Neuronal stem cell (in vitro differentiated cells): ENCODE results near the gene PNMA6F.

Experiments used
- DNase-seq: peaks from one replicate; pipeline ENCODE4 v3.0.0-alpha.2; 2013; ENCODE audit warnings: low spot score
- H2AFZ ChIP-seq: one replicate; pipeline ENCODE4 v1.6.1; 2013; ENCODE audit warnings: mild to moderate bottlenecking, low read length, inconsistent platforms
- H2AK5ac ChIP-seq: 2 replicates; pipeline ENCODE4 v1.6.1; 2013; ENCODE audit warnings: low read depth, mild to moderate bottlenecking, inconsistent platforms, low read length, moderate library complexity, mixed read lengths
- H2BK120ac ChIP-seq: 2 replicates; pipeline ENCODE4 v1.6.1; 2013; ENCODE audit warnings: low read depth, mild to moderate bottlenecking, inconsistent platforms, low read length, moderate library complexity, mixed read lengths
- H2BK12ac ChIP-seq: one replicate; pipeline ENCODE4 v1.6.1; 2013; ENCODE audit warnings: low read length, inconsistent platforms
- H2BK15ac ChIP-seq: 2 replicates; pipeline ENCODE4 v1.6.1; 2013; ENCODE audit warnings: mild to moderate bottlenecking, low read length, inconsistent platforms, mixed read lengths
- H2BK5ac ChIP-seq: one replicate; pipeline ENCODE4 v1.6.1; 2013; ENCODE audit warnings: inconsistent platforms, mild to moderate bottlenecking, low read length, moderate library complexity
- H3K14ac ChIP-seq: one replicate; pipeline ENCODE4 v1.6.1; 2013; ENCODE audit warnings: low read length, inconsistent platforms
- H3K18ac ChIP-seq: 2 replicates; pipeline ENCODE4 v1.6.1; 2013; ENCODE audit warnings: low read length, inconsistent platforms
- H3K23ac ChIP-seq: 2 replicates; pipeline ENCODE4 v1.6.1; 2013; ENCODE audit warnings: low read depth, mild to moderate bottlenecking, mixed read lengths, low read length, inconsistent platforms; ENCODE audit not compliant: poor library complexity
- H3K27ac ChIP-seq: replicated peaks from 3 replicates; pipeline ENCODE4 v1.5.1; 2013; ENCODE audit warnings: low read length, inconsistent platforms
- H3K27me3 ChIP-seq, 3 experiments: 2 replicates each; pipeline ENCODE4 v1.6.1; 2013; ENCODE audit warnings: low read length in 3 of 3, mild to moderate bottlenecking in 2 of 3, inconsistent platforms in 1 of 3, low read depth in 1 of 3, mixed read lengths in 1 of 3, moderate library complexity in 1 of 3; ENCODE audit not compliant: control insufficient read depth in 3 of 3, insufficient read depth in 3 of 3
- H3K36me3 ChIP-seq, 2 donors: replicated peaks in 1 of 2; 2 replicates each; pipeline ENCODE4 v1.6.1; 2013; ENCODE audit warnings: low read length in 2 of 2; ENCODE audit not compliant: control insufficient read depth in 2 of 2, insufficient read depth in 2 of 2
- H3K4ac ChIP-seq: 2 replicates; pipeline ENCODE4 v1.6.1; 2013; ENCODE audit warnings: inconsistent platforms, mild to moderate bottlenecking, low read length, moderate library complexity
- H3K4me1 ChIP-seq, 2 donors: 1 replicate in 1 of 2; 2 replicates in 1 of 2; pipeline ENCODE4 v1.6.1; 2013; ENCODE audit warnings: low read length in 2 of 2, low read depth in 1 of 2; ENCODE audit not compliant: control insufficient read depth in 2 of 2, insufficient read depth in 1 of 2
- H3K4me2 ChIP-seq: one replicate; pipeline ENCODE4 v1.6.1; 2013; ENCODE audit warnings: mild to moderate bottlenecking, low read length, inconsistent platforms; ENCODE audit not compliant: insufficient read depth, poor library complexity, severe bottlenecking
- H3K4me3 ChIP-seq, 2 donors: 2 replicates each; pipeline ENCODE4 v1.5.1; 2013; ENCODE audit warnings: low read length in 2 of 2, mild to moderate bottlenecking in 2 of 2, inconsistent platforms in 1 of 2, moderate library complexity in 1 of 2
- H3K79me1 ChIP-seq: one replicate; pipeline ENCODE4 v1.6.1; 2013; ENCODE audit warnings: low read depth, mild to moderate bottlenecking, inconsistent platforms, low read length, moderate library complexity
- H3K9ac ChIP-seq: one replicate; pipeline ENCODE4 v1.6.1; 2013; ENCODE audit warnings: mild to moderate bottlenecking, low read depth, low read length, inconsistent platforms; ENCODE audit not compliant: poor library complexity
- H3K9me3 ChIP-seq, 2 donors: replicated peaks in 1 of 2; 2 replicates each; pipeline versions ENCODE3 to v1.6.1; 2013; ENCODE audit warnings: low read length in 2 of 2, mild to moderate bottlenecking in 2 of 2, inconsistent platforms in 1 of 2, low read depth in 1 of 2, mixed read lengths in 1 of 2, moderate library complexity in 1 of 2; ENCODE audit not compliant: control insufficient read depth in 2 of 2, insufficient read depth in 1 of 2
- H4K8ac ChIP-seq: one replicate; pipeline ENCODE4 v1.6.1; 2013; ENCODE audit warnings: low read depth, mild to moderate bottlenecking, inconsistent platforms, low read length, moderate library complexity
- H4K91ac ChIP-seq: one replicate; pipeline ENCODE4 v1.6.1; 2013; ENCODE audit warnings: low read length, low read depth, mild to moderate bottlenecking, inconsistent platforms; ENCODE audit not compliant: poor library complexity
- WGBS, 2 donors: extraction: QIAGEN DNeasy Blood & Tissue Kit; methylation state at CpG; one replicate each; pipeline ENCODE4 v1.1.7; 2013; ENCODE audit warnings: missing lambda C conversion rate in 2 of 2, mixed read lengths in 1 of 2; ENCODE audit not compliant: insufficient read length in 2 of 2, insufficient replicate concordance in 1 of 2; ENCODE audit errors: extremely low coverage in 2 of 2; 5-methylcytosine and 5-hydroxymethylcytosine counted together

Gene PNMA6F

GRCh38 chrX:153336988-153337387 is 15.4 kb upstream of the PNMA6F start:
- H3K27ac ChIP-seq: no peak overlapping the region
- no peak overlapping the region for H3K4me3 ChIP-seq
- H3K27me3 ChIP-seq: peaks cover 0 to 7% (median 0%) of the 10 kb centered on the region in 3 experiments
- H4K8ac ChIP-seq: no peak overlapping the region
- no peaks in the 10 kb centered on the region for H3K4me1 ChIP-seq
- H3K23ac ChIP-seq: no peak overlapping the region
- no peak overlapping the region for H3K18ac ChIP-seq
- H3K14ac ChIP-seq: no peak overlapping the region
- no peak overlapping the region for H3K9ac ChIP-seq
- no peak overlapping the region for H4K91ac ChIP-seq
- no CpG with 5 or more reads among the region's 5 CpGs for WGBS, 2 donors
- H2BK120ac ChIP-seq: no peak overlapping the region
- no peak overlapping the region for H2AFZ ChIP-seq
- H3K79me1 ChIP-seq: peaks cover 2% of the 10 kb centered on the region
- H2BK5ac ChIP-seq: no peak overlapping the region
- no peak overlapping the region for H3K4me2 ChIP-seq
- DNase-seq: no peak
- H2AK5ac ChIP-seq: no peak overlapping the region
- H2BK15ac ChIP-seq: no peak overlapping the region
- H3K4ac ChIP-seq: no peak overlapping the region
- H2BK12ac ChIP-seq: no peak overlapping the region
- no peaks in the 10 kb centered on the region for H3K9me3 ChIP-seq
- peaks cover 0 to 48% of the 10 kb centered on the region in 2 donors for H3K36me3 ChIP-seq

DNA sequence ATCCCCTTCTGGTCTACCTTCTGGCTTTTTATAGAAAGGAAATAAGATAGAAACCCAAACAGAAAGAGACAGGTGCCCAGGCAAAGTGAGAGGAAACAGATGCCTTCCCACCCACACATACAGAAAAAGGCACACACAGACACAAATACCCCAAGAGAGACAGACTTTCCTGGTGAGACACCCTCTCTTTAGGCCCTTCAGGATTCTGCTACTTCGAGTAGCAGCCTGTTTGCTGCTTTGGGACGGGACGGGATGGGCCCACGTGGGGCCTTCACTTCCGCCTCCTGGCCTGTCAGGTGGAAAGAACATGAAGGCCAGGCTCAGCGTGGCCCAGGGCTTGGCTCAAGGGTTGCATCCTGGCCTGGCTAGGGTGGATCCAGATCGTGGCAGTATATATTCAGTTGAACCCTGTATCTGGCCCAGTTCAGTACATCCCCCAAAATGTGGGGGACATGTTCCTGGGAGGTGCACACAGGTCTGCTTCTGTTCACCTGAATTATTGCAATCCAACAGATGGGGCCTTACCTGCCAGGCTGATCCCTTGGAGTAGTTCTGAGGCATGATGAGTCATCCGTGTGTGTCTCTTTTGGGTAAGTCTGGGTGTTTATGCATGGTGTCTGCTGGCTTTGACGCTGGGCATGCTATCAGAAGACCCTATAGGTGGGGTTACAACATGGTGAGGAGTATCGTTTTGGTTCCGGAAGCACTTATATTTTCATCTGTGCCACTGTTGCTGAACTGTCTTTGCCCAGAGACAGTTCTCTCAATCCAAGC is 14.7 kb upstream of the PNMA6F start:
- no peak overlapping the region for H3K18ac ChIP-seq
- no peak overlapping the region for H3K27ac ChIP-seq
- H3K4ac ChIP-seq: no peak overlapping the region
- H3K4me3 ChIP-seq: no peak overlapping the region
- H4K91ac ChIP-seq: no peak overlapping the region
- peaks cover 0 to 45% of the 10 kb centered on the region in 2 donors for H3K36me3 ChIP-seq
- H3K23ac ChIP-seq: no peak overlapping the region
- H3K4me2 ChIP-seq: no peak overlapping the region
- no CpG with 5 or more reads among the region's 11 CpGs for WGBS, 2 donors
- no peaks in the 10 kb centered on the region for H3K4me1 ChIP-seq
- H2BK12ac ChIP-seq: no peak overlapping the region
- no peak overlapping the region for H4K8ac ChIP-seq
- H2BK120ac ChIP-seq: no peak overlapping the region
- H2AFZ ChIP-seq: no peak overlapping the region
- H3K9me3 ChIP-seq: no peaks in the 10 kb centered on the region
- no peak overlapping the region for H2BK5ac ChIP-seq
- H3K27me3 ChIP-seq: peaks cover 0 to 7% (median 0%) of the 10 kb centered on the region in 3 experiments
- H3K14ac ChIP-seq: no peak overlapping the region
- no peak overlapping the region for H3K9ac ChIP-seq
- no peak for DNase-seq
- H3K79me1 ChIP-seq: peaks cover 2% of the 10 kb centered on the region
- no peak overlapping the region for H2AK5ac ChIP-seq
- no peak overlapping the region for H2BK15ac ChIP-seq

DNA sequence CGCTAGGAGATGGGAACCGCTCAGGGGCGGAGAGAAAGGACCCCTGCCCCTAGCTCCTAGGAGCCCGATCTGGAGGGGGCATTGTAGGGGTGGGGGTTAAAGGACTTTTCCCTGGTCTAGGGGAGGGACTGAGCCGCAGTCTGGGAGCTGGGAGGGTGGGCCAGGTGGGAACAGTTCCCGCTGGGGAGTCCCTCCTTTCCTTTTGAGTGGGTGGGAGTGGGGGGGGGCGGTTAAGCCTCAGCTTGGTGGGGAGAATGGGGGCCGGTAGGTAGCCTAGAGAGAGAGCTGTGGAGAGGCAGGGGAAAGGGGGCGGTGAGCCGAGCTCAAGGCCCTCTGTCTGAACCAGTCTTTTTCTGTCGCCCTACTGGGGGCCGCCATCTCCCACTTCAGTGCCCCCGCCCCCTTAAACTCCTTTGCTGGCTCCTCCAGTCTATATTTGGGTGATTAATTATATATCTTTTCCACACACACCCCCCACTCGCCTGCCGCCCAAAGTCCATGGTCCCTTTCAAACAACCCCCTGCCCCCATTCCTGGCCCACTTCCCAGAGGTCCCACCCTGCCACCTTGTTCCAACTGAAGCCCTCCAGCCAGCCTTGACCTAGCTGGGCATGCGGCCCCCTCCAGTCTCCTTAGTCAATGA is 13.2 kb upstream of the PNMA6F start:
- no CpG with 5 or more reads among the region's 16 CpGs for WGBS, 2 donors
- Histone ChIP-seq H3K9ac (peak overlapping the region; percentile 90), H3K9me3 (no peaks in the 10 kb centered on the region), H3K4me1 (no peaks in the 10 kb centered on the region), H2BK5ac (no peak overlapping the region), H4K91ac (no peak overlapping the region), H3K4me2 (peak overlapping the region; percentile 37), H3K79me1 (peaks cover 2% of the 10 kb centered on the region), H2AFZ (peak overlapping the region; percentile 92), H3K14ac (no peak overlapping the region), H3K27ac (no peak overlapping the region), H4K8ac (no peak overlapping the region), H2BK15ac (no peak overlapping the region), H2BK120ac (no peak overlapping the region), H3K18ac (no peak overlapping the region), H3K27me3 (peaks cover 0 to 14% (median 0%) of the 10 kb centered on the region in 3 experiments), H3K4ac (no peak overlapping the region), H3K36me3 (peaks cover 0 to 35% of the 10 kb centered on the region in 2 donors), H3K23ac (no peak overlapping the region), H2AK5ac (no peak overlapping the region), H3K4me3 (peak overlapping the region; percentile 86 to 98), H2BK12ac (no peak overlapping the region)
- no peak for DNase-seq
